ENCODE results near the gene TNFAIP8L2. TPM values are rescaled to one million over a fixed set of nuclear protein-coding genes. Genes with fewer than 3 reads are reported as not detected.
"Not testable (repeated sequence)": the region's sequence is repeated elsewhere in the genome, so short reads cannot be mapped to it uniquely, and the experiment has no call there.

TNFAIP8L2 gene
- polyA plus RNA-seq, 1 donor: 2.5 TPM

GRCh38 chr1:151146072-151146411 is 10.4 kb upstream of the TNFAIP8L2 start:
- DNase-seq: no peak

GRCh38 chr1:151146412-151147131 is 9.9 kb upstream of the TNFAIP8L2 start, which contains the start of gene SEMA6C:
SEMA6C (minus strand) TSS chr1:151146631; CDS start chr1:151142621, 4,010 bp downstream.
- DNase-seq: peak; percentile 95

DNA sequence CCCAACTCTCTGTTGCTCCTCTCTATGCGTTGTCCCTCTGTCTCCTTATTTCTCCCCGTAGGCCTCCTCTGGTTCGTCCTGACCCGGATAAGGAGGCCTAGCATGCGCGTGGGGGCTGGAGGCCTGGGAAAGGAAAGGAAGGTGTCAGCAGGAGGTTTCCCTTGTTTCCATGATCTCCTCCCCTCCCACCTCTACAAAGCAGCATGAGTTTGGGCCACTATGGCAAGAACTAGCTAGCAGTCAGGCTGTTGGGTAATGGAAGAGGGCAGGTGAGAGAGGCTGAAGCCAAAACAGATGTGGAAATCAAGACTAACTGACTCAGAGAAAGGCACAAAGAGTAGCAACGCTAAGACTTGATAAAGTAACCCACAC is 9.3 kb upstream of the TNFAIP8L2 start:
- no peak for DNase-seq

- no peak for DNase-seq
Observed at GRCh38 chr1:151147665-151148064, 8.8 kb upstream of the TNFAIP8L2 start.

DNA sequence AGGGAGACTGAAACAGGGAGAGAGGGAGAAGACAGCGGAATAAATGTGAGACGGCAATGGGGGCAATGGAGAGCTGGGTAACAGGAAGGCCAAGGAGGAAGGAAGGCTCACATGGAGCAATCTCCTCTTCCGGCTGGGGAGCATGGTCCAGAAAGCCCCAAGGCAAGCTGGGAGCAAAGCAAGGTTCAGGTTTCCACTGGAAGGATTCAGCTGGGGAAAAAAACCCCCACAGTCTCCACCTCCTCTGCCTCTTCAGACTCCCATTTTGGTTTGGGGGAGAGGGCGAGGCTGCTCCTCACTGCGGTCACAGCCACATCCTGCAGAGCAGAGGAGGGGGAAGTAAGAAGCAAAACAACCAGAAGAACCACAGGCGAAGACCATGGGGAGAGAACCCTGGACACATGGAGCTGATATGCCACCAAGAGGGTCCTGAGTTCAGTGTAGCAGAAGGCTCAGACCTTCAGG is 650 bp downstream of the TNFAIP8L2 start:
- DNase-seq: no peak

DNA sequence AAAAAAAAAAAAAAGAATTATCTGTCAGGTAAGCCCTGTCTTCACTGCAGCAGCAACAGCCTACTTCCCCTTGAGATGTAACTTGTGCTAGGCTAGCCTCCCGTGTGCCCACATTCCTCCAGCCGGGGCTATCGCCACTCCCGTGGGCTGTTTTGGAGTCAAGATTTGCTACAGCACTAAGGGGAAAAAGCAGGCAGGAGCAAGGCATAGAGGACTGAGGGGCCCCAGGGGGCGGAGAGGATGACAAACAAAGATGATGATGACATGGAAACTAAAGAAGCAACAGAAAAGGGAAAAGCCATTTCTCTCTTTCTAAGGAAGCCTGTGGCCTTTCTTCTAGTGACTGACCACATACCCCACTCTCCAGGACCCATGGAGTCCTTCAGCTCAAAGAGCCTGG is 1.9 kb downstream of the TNFAIP8L2 start:
- no peak for DNase-seq

DNA sequence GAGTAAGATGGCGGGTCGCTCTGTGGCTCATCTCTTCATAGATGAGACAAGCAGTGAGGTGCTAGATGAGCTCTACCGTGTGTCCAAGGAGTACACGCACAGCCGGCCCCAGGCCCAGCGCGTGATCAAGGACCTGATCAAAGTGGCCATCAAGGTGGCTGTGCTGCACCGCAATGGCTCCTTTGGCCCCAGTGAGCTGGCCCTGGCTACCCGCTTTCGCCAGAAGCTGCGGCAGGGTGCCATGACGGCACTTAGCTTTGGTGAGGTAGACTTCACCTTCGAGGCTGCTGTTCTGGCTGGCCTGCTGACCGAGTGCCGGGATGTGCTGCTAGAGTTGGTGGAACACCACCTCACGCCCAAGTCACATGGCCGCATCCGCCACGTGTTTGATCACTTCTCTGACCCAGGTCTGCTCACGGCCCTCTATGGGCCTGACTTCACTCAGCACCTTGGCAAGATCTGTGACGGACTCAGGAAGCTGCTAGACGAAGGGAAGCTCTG is 2.4 kb downstream of the TNFAIP8L2 start:
- no peak for DNase-seq

DNA sequence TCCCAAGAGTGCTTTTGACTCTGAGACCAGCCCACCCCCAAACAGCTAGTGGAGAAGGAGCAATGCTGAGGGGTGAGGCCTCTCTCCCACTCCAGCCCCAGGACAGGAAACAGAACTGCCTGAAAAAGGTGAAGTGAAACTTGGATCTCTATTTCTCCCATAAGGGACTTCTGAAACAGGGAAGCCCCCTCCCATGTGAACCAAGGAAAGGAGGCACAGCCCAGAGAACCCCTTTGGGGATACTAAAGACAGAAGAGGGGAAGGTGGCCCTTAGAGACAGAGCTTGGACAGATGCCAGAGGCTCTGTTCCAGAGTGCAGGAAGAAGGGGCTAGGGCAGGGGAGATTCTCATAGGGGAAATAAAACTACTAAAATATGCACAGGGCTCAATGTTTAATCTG is 2.9 kb downstream of the TNFAIP8L2 start:
- DNase-seq: no peak

GRCh38 chr1:151164732-151165280 is 8.4 kb downstream of the TNFAIP8L2 start:
- no peak for DNase-seq

DNA sequence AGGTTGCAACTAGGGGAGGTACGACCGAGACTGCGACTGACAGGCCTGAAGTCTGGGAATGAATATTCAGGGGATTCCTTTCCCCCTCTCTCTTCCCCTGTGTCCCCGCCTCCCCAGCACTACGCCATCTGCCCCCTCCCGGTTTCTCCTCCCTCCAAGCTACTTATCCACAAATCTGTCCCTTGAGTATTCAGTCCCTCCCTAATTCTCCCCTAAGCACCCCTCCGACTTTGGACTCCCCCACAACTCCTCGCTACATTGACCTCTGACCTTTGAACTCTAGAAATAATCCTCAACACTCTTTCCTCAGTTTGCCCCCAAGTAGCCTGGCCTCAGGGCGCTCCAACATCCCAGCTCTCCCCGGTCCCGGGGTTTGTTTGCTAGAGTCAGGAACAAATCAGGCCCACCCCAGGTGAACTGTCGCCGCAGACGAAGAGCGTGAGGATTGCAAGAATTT is 8.9 kb downstream of the TNFAIP8L2 start:
- peak; percentile 67 for DNase-seq

- DNase-seq: peak; percentile 99
Observed at GRCh38 chr1:151165738-151166504, 9.5 kb downstream of the TNFAIP8L2 start, which contains the start of the genes LYSMD1 and SCNM1. LYSMD1 (minus strand) TSS chr1:151165902; CDS start chr1:151165258, 644 bp downstream. SCNM1 (plus strand) TSS chr1:151166144; CDS start chr1:151166153, 9 bp downstream.

DNA sequence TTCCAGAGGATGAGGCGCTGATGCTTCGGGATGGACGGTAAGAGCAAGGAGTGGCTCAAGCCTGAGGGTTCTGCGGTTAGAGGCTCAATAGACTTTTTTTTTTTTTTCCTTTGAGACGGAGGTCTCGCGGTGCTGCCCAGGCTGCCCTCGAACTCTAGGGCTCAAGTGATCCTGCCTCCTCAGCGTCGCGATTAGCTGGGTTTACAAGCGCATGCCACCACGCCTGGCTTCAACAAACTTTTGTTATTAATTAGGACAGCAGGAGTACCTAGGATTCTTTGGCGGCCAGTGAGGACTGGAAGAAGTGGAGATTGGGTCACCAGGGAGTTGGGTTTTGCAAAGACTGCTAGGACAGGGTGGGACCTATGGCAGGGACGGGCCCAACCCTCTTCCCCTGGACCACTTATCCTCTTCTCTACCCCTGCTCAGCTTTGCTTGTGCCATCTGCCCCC is 10.1 kb downstream of the TNFAIP8L2 start:
- no peak for DNase-seq

- no peak for DNase-seq
Observed at GRCh38 chr1:151167116-151167515, 10.7 kb downstream of the TNFAIP8L2 start.

GRCh38 chr1:151171190-151171589 is 14.7 kb downstream of the TNFAIP8L2 start:
- DNase-seq: no peak

GRCh38 chr1:151175041-151175741 is 18.7 kb downstream of the TNFAIP8L2 start:
- DNase-seq: peak; percentile 65

- DNase-seq: no peak
Observed at GRCh38 chr1:151175863-151176262, 19.4 kb downstream of the TNFAIP8L2 start, which contains the start of gene TMOD4. TMOD4 (minus strand) TSS chr1:151175981; CDS start chr1:151174875, 1,106 bp downstream.

GRCh38 chr1:151176514-151177045 is 20.1 kb downstream of the TNFAIP8L2 start:
- DNase-seq: no peak

GRCh38 chr1:151184211-151184610 is 27.8 kb downstream of the TNFAIP8L2 start:
- no peak for DNase-seq

DNA sequence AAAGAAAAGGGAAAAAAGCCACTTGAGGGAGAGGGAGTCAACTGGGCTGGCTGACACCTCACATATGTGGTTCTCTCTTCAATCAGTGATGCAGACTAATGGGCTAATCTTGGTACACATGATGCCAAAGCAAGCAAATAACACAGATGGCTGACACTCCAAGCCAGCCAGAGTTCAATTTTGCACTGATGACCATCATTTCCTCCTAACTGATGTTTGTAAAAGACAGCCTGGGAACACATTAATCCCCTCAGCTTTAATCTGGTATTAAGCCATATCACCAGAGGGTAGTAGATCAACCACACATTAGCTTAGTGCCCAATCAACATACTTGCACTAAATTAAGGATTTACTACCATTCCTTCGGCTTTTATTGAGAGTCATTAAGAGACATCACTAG is 30.8 kb downstream of the TNFAIP8L2 start:
- DNase-seq: no peak

DNA sequence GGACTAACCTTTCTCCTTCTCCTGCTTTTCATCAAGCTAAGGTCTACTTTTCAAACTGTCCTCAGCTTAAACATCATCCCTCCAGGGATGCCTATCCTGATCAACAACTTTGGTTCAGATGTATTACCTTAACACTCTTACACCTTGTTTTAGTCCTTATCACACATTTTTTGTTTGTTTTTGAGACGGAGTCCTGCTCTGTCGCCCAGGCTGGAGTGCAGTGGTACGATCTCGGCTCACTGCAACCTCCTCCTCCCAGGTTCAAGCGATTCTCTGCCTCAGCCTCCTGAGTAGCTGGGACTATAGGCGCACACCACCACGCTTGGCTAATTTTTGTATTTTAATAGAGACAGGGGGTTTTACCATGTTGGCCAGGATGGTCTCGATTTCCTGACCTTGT is 32.2 kb downstream of the TNFAIP8L2 start:
- not testable (repeated sequence) for DNase-seq

DNA sequence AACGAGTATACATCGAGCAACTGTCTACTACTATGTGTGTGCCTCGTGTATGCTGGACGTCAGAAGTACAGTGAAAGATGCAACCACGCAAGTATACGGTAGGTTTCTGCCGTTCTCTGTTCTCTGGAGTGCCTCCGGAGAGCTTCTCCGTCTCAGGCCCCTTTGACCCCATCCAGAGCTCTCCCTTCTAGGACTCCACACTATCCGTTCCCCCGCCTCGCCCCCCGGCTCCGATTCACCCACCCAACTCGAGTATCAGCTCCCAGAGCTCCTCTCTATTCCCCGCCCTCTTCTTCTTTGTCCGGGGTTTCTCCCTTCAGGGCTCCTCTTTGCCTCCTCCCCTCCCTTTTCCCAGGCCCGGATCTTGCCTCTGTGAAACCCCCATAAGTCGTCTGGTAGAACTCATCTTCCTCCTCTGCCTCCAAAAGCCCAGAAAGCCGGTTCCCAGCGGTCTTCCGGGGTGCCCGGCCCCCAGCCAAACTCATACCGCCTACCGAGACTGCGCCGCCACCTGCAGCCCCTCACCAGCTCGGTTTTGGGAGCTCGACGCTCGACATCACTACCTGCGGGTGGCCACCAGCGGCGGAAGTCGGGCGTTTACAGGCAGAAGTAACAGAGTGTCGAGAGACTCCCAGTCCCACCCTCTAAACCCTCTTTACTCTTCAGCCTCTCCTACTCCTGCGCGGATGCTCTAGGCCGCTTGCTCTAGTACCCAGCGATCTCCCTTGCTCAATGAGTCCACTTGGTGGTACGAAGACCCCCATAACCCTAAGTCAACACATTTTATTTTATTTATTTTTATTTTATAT is 33.4 kb downstream of the TNFAIP8L2 start, which contains the start of gene VPS72:
Gene VPS72, minus strand, starts transcription at position 561 of the 809 bp plus-strand sequence. Its CDS starts 76 bp downstream, at position 485.
- DNase-seq: peak; percentile 89
